Cortex of kidney (tissue), 1 donor: ENCODE measurements around the gene PTGDR2.
"Not testable (repeated sequence)": the region's sequence is repeated elsewhere in the genome, so short reads cannot be mapped to it uniquely, and the experiment has no call there.

Source experiments
- DNase-seq: peaks from one replicate; lab custom pipeline; 2025; lab: John Stamatoyannopoulos, UW

PTGDR2 gene

GRCh38 chr11:60841797-60842667, 13.7 kb downstream of the PTGDR2 start, which contains the start of gene CCDC86:
TSS of gene CCDC86 (plus strand) at chr11:60842113. CDS start at chr11:60842125, 12 bp downstream.
- DNase-seq, result peak; percentile 44

GRCh38 chr11:60840470-60841430, 15.0 kb downstream of the PTGDR2 start:
- no peak for DNase-seq

GRCh38 chr11:60838132-60838531, 17.6 kb downstream of the PTGDR2 start:
- no peak for DNase-seq

- no peak for DNase-seq
These were observed 18.8 kb downstream of the PTGDR2 start for GRCh38 chr11:60836866-60837515.

GRCh38 chr11:60835534-60835846, 20.3 kb downstream of the PTGDR2 start:
- DNase-seq, result no peak

GRCh38 chr11:60834742-60835533, 20.8 kb downstream of the PTGDR2 start:
- no peak for DNase-seq

GRCh38 chr11:60831501-60832079, 24.2 kb downstream of the PTGDR2 start:
- no peak for DNase-seq

GRCh38 chr11:60831143-60831500, 24.6 kb downstream of the PTGDR2 start:
- no peak for DNase-seq

- DNase-seq, result no peak
These were observed 25.1 kb downstream of the PTGDR2 start for GRCh38 chr11:60830478-60831142.

- no peak for DNase-seq
These were observed 30.0 kb downstream of the PTGDR2 start for GRCh38 chr11:60825790-60826189.

- DNase-seq, result no peak
These were observed 30.6 kb downstream of the PTGDR2 start for GRCh38 chr11:60825118-60825517.

GRCh38 chr11:60823745-60824306, 31.9 kb downstream of the PTGDR2 start:
- not testable (repeated sequence) for DNase-seq

- DNase-seq, result no peak
These were observed 33.7 kb downstream of the PTGDR2 start for GRCh38 chr11:60821827-60822599.

GRCh38 chr11:60818057-60818456, 37.7 kb downstream of the PTGDR2 start:
- DNase-seq, result no peak

GRCh38 chr11:60816590-60817157, 39.1 kb downstream of the PTGDR2 start:
- no peak for DNase-seq

- DNase-seq, result no peak
These were observed 41.6 kb downstream of the PTGDR2 start for GRCh38 chr11:60814112-60814511.

- no peak for DNase-seq
These were observed 42.4 kb downstream of the PTGDR2 start for GRCh38 chr11:60813324-60813723.

GRCh38 chr11:60810569-60810968, 45.2 kb downstream of the PTGDR2 start:
- DNase-seq, result no peak

GRCh38 chr11:60810151-60810550, 45.6 kb downstream of the PTGDR2 start:
- DNase-seq, result no peak
